ENCODE results near the gene FGF14.

FGF14 gene

GRCh38 chr13:102289606-102290005 is 112.2 kb downstream of the FGF14 start:
- no peak for DNase-seq (ENCODE audit: extremely low read depth, low read depth)
- TF ChIP-seq, protein P1, sequence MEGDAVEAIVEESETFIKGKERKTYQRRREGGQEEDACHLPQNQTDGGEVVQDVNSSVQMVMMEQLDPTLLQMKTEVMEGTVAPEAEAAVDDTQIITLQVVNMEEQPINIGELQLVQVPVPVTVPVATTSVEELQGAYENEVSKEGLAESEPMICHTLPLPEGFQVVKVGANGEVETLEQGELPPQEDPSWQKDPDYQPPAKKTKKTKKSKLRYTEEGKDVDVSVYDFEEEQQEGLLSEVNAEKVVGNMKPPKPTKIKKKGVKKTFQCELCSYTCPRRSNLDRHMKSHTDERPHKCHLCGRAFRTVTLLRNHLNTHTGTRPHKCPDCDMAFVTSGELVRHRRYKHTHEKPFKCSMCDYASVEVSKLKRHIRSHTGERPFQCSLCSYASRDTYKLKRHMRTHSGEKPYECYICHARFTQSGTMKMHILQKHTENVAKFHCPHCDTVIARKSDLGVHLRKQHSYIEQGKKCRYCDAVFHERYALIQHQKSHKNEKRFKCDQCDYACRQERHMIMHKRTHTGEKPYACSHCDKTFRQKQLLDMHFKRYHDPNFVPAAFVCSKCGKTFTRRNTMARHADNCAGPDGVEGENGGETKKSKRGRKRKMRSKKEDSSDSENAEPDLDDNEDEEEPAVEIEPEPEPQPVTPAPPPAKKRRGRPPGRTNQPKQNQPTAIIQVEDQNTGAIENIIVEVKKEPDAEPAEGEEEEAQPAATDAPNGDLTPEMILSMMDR (IDR thresholded peaks at IDR 0.05; ENCODE audit: low read depth, low read length), result no peak

- TF ChIP-seq, protein P1 (IDR thresholded peaks at IDR 0.05; ENCODE audit: low read depth, low read length), result no peak
- DNase-seq (ENCODE audit: extremely low read depth, low read depth), result peak; percentile 8
Measured at GRCh38 chr13:102286326-102286725, 115.5 kb downstream of the FGF14 start.

DNA sequence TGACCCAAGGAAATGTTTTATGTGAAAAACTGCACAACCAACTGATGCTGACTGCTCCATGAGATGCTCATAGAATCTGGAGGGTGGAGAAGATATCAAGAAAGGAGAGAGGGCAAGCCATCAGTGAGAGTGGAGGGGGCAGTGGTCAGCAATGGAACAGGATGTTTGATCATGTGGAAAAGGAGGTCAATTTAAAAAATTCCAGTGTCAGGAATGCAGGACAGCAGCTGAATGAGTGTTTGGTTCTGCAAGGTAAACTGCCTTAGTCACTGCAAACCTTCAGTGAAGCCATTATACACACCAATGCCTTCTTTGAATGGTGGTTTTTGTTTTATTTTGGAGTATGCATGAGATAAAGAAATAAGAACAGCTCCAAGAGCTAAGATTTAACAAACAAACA is 121.5 kb downstream of the FGF14 start:
- DNase-seq (ENCODE audit: extremely low read depth, low read depth), result no peak
- TF ChIP-seq, protein P1 (IDR thresholded peaks at IDR 0.05; ENCODE audit: low read depth, low read length), result no peak

DNA sequence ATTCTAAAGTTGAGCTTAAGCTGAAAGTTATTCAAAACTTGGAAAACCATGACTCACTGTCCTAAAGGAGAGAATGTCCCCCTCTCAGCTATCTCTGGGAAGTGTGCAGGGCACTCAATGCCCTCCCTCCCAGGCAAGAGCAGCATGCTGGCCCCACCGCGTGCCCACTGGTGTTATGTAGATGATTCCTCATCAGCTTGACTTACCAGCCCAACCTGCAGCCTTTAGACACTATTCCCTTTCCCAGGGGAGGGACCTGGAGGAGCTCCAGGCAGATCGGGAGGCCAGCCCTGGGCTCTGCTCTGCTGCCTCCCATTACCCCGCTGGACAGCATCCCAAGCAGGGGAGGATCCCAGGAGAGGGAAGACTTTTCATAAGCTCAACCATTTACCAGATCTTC is 124.6 kb downstream of the FGF14 start:
- TF ChIP-seq, protein P1 (IDR thresholded peaks at IDR 0.05; ENCODE audit: low read depth, low read length), result no peak
- no peak for DNase-seq (ENCODE audit: extremely low read depth, low read depth)

DNA sequence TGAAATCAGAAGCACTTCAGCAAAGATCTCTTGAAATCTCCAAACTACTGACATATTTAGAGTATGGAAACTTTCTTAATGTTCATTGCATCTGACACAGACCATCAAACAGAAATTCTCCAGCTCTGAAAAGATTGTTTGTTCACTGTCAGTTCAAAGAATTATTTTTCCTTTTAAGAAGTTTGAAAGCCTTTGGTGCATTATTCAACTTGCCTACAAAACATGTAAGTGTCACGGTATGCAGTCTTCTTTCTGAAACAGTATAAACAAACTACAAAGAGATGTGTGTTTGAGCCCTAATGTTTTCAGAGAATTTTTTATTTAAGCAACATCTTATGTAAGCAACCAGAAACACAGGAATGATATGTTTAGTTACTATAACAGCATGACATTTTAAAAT is 125.4 kb downstream of the FGF14 start:
- DNase-seq (ENCODE audit: extremely low read depth, low read depth), result no peak
- TF ChIP-seq, protein P1 (IDR thresholded peaks at IDR 0.05; ENCODE audit: low read depth, low read length), result no peak

DNA sequence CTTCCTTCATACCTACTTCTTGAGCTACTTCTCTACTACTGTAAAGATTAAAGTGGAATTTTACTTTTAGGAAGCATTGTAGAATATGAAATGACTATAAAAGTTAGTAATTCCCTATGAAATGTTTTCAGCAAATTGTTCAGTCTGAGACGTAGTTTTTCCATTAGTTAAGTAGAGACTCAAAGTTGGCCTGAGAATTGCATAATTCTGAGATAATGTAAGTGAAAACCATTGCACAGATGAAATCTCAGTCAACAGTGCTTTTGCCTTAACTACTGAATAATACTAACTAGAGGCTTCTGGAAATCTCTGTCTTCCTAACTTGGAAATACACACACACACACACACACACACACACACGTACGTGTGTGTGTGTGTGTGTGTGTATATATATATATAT is 125.9 kb downstream of the FGF14 start:
- TF ChIP-seq, protein P1 (IDR thresholded peaks at IDR 0.05; ENCODE audit: low read depth, low read length), result no peak
- DNase-seq (ENCODE audit: extremely low read depth, low read depth), result no peak

GRCh38 chr13:102273111-102273510 is 128.7 kb downstream of the FGF14 start:
- no peak for DNase-seq (ENCODE audit: extremely low read depth, low read depth)
- TF ChIP-seq, protein P1 (IDR thresholded peaks at IDR 0.05; ENCODE audit: low read depth, low read length), result no peak
